ENCODE results near the gene ANTXR2.

The ANTXR2 gene

GRCh38 chr4:80049813-80050534 is 23.1 kb downstream of the ANTXR2 start:
- Histone ChIP-seq H3K36me3 (replicated peaks) (peaks cover 57% of the 10 kb centered on the region), H3K27ac (no peak overlapping the region), H3K27me3 (replicated peaks) (no peaks in the 10 kb centered on the region), H3K4me3 (ENCODE audit: low read depth, low read length) (no peak overlapping the region)
- DNase-seq, result no peak
- TF ChIP-seq, protein P1, sequence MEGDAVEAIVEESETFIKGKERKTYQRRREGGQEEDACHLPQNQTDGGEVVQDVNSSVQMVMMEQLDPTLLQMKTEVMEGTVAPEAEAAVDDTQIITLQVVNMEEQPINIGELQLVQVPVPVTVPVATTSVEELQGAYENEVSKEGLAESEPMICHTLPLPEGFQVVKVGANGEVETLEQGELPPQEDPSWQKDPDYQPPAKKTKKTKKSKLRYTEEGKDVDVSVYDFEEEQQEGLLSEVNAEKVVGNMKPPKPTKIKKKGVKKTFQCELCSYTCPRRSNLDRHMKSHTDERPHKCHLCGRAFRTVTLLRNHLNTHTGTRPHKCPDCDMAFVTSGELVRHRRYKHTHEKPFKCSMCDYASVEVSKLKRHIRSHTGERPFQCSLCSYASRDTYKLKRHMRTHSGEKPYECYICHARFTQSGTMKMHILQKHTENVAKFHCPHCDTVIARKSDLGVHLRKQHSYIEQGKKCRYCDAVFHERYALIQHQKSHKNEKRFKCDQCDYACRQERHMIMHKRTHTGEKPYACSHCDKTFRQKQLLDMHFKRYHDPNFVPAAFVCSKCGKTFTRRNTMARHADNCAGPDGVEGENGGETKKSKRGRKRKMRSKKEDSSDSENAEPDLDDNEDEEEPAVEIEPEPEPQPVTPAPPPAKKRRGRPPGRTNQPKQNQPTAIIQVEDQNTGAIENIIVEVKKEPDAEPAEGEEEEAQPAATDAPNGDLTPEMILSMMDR (IDR thresholded peaks at IDR 0.05; ENCODE audit: low read depth, low read length, missing control alignments), result no peak
- in situ Hi-C loops (cut with HindIII; ENCODE audit: low pct_ligation_motif_present, low sequenced_read_pairs), result no loop called here

DNA sequence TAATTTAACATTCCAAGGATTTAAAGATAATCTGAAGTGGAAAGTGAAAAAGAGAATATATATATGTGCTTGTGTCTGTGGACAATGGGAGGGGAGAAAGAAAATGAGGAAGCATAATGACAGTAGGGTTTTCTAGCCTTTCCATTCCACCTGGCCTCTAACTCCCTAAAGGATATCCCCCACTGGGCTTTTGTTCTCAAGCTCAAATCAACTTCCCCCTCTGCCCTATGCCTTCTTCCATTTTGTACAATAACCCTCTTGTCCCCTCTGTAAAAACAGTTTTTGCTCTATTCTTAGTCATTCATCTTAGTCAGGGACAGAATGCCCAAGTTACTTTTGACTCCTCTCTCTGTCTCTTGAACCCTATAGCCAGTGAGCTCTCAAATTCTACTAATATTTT is 23.6 kb downstream of the ANTXR2 start:
- TF ChIP-seq, protein P1 (IDR thresholded peaks at IDR 0.05; ENCODE audit: low read depth, low read length, missing control alignments), result no peak
- Histone ChIP-seq H3K4me3 (ENCODE audit: low read depth, low read length) (no peak overlapping the region), H3K27me3 (replicated peaks) (no peaks in the 10 kb centered on the region), H3K27ac (no peak overlapping the region), H3K36me3 (replicated peaks) (peaks cover 54% of the 10 kb centered on the region)
- in situ Hi-C loops (cut with HindIII; ENCODE audit: low pct_ligation_motif_present, low sequenced_read_pairs), result no loop called here
- no peak for DNase-seq

DNA sequence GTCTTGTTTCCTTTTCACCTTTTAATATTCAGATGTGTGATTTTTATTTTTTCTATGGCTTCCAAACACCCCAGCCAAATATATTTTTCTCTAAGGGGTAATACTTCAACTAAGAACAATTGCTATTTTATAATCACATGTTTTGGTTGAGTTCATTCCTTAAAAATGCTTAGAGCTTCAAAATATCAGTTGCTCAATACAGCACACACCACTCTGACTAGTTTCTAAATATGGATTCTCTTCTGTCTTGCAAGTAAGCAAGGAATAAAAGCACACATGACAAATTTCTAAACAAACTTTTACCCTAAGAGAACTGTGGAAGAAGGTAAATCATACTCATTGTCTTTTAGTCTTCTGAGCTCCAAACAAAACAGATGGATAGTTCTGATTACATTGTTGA is 27.2 kb downstream of the ANTXR2 start:
- in situ Hi-C loops (cut with HindIII; ENCODE audit: low pct_ligation_motif_present, low sequenced_read_pairs), result no loop called here
- no peak overlapping the region for H3K27ac ChIP-seq
- H3K36me3 ChIP-seq (replicated peaks), result peaks cover 50% of the 10 kb centered on the region
- no peak overlapping the region for H3K4me3 ChIP-seq (ENCODE audit: low read depth, low read length)
- TF ChIP-seq, protein P1 (IDR thresholded peaks at IDR 0.05; ENCODE audit: low read depth, low read length, missing control alignments), result no peak
- H3K27me3 ChIP-seq (replicated peaks), result no peaks in the 10 kb centered on the region
- no peak for DNase-seq

DNA sequence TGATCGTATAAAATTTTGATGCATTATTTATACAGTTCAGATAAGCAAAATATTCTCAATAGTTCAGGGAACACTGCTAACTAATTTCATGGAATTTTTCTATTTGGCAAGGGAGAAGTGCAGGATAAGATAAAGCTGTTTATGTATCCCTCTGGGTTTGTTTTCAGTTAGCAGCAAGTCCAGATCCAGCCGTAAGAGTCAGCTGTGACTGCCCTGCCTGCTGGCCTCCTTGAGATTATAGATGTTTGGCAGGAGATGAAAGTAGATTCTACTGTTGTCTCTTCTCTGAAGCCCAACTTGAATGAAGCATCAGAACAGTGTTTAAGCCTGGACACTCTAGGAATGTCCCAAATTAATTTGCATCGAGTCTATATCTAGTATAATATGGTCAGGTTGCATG is 29.5 kb downstream of the ANTXR2 start:
- H3K27me3 ChIP-seq (replicated peaks), result no peaks in the 10 kb centered on the region
- peaks cover 39% of the 10 kb centered on the region for H3K36me3 ChIP-seq (replicated peaks)
- no peak overlapping the region for H3K27ac ChIP-seq
- in situ Hi-C loops (cut with HindIII; ENCODE audit: low pct_ligation_motif_present, low sequenced_read_pairs), result no loop called here
- H3K4me3 ChIP-seq (ENCODE audit: low read depth, low read length), result no peak overlapping the region
- peak; percentile 17 for DNase-seq
- TF ChIP-seq, protein P1 (IDR thresholded peaks at IDR 0.05; ENCODE audit: low read depth, low read length, missing control alignments), result no peak

GRCh38 chr4:80042821-80043220 is 30.2 kb downstream of the ANTXR2 start:
- in situ Hi-C loops (cut with HindIII; ENCODE audit: low pct_ligation_motif_present, low sequenced_read_pairs), result no loop called here
- H3K27ac ChIP-seq, result no peak overlapping the region
- peaks cover 36% of the 10 kb centered on the region for H3K36me3 ChIP-seq (replicated peaks)
- DNase-seq, result no peak
- H3K27me3 ChIP-seq (replicated peaks), result no peaks in the 10 kb centered on the region
- no peak overlapping the region for H3K4me3 ChIP-seq (ENCODE audit: low read depth, low read length)
- TF ChIP-seq, protein P1 (IDR thresholded peaks at IDR 0.05; ENCODE audit: low read depth, low read length, missing control alignments), result no peak

GRCh38 chr4:80037864-80038263 is 35.2 kb downstream of the ANTXR2 start:
- no peak for DNase-seq
- Histone ChIP-seq H3K27ac (peak overlapping the region; percentile 44), H3K27me3 (replicated peaks) (no peaks in the 10 kb centered on the region), H3K4me3 (ENCODE audit: low read depth, low read length) (no peak overlapping the region), H3K36me3 (replicated peaks) (peaks cover 30% of the 10 kb centered on the region)
- in situ Hi-C loops (cut with HindIII; ENCODE audit: low pct_ligation_motif_present, low sequenced_read_pairs), result no loop called here
- TF ChIP-seq, protein P1 (IDR thresholded peaks at IDR 0.05; ENCODE audit: low read depth, low read length, missing control alignments), result no peak
